ENCODE results near the gene ISG20L2.

The ISG20L2 gene

GRCh38 chr1:156742017-156742416, 13.5 kb upstream of the ISG20L2 start:
- H3K27ac ChIP-seq (ENCODE audit: low read depth, low read length) = peak overlapping the region; percentile 89
- no peak overlapping the region for H3K9ac ChIP-seq (ENCODE audit: low read length in 5 of 5)
- H3K4me1 ChIP-seq (ENCODE audit: control insufficient read depth in 5 of 5, insufficient read depth in 5 of 5, low read length in 5 of 5) = peaks cover 3 to 41% (median 35%) of the 10 kb centered on the region in 5 donors
- peaks cover 0 to 45% (median 39%) of the 10 kb centered on the region in 5 donors for H3K36me3 ChIP-seq (ENCODE audit: control insufficient read depth in 5 of 5, insufficient read depth in 5 of 5, low read length in 5 of 5)
- H3K4me3 ChIP-seq (ENCODE audit: low read depth in 1 of 5, low read length in 5 of 5) = no peak overlapping the region
- H3K9me3 ChIP-seq (ENCODE audit: control insufficient read depth in 5 of 5, low read length in 5 of 5) = no peaks in the 10 kb centered on the region
- no peaks in the 10 kb centered on the region for H3K27me3 ChIP-seq (ENCODE audit: control insufficient read depth in 5 of 5, insufficient read depth in 4 of 5, low read length in 5 of 5)

- H3K4me1 ChIP-seq (ENCODE audit: control insufficient read depth in 5 of 5, insufficient read depth in 5 of 5, low read length in 5 of 5) = peaks cover 3 to 37% (median 31%) of the 10 kb centered on the region in 5 donors
- H3K4me3 ChIP-seq (ENCODE audit: low read depth in 1 of 5, low read length in 5 of 5) = peak overlapping the region; percentile 23 to 92 (median 70)
- peak overlapping the region; percentile 31 to 81 (median 53) for H3K9ac ChIP-seq (ENCODE audit: low read length in 5 of 5)
- H3K27me3 ChIP-seq (ENCODE audit: control insufficient read depth in 5 of 5, insufficient read depth in 4 of 5, low read length in 5 of 5) = no peaks in the 10 kb centered on the region
- H3K27ac ChIP-seq (ENCODE audit: low read depth, low read length) = peak overlapping the region; percentile 89
- H3K36me3 ChIP-seq (ENCODE audit: control insufficient read depth in 5 of 5, insufficient read depth in 5 of 5, low read length in 5 of 5) = peaks cover 0 to 50% (median 43%) of the 10 kb centered on the region in 5 donors
- no peaks in the 10 kb centered on the region for H3K9me3 ChIP-seq (ENCODE audit: control insufficient read depth in 5 of 5, low read length in 5 of 5)
Measured at GRCh38 chr1:156741481-156741983, 13.0 kb upstream of the ISG20L2 start.

GRCh38 chr1:156740741-156741480, 12.3 kb upstream of the ISG20L2 start, which contains the start of gene MRPL24:
TSS of gene MRPL24 (minus strand) at chr1:156741088. CDS start at chr1:156738704, 2,384 bp downstream.
- H3K9me3 ChIP-seq (ENCODE audit: control insufficient read depth in 5 of 5, low read length in 5 of 5) = no peaks in the 10 kb centered on the region
- H3K4me1 ChIP-seq (ENCODE audit: control insufficient read depth in 5 of 5, insufficient read depth in 5 of 5, low read length in 5 of 5) = peaks cover 3 to 31% (median 25%) of the 10 kb centered on the region in 5 donors
- H3K27me3 ChIP-seq (ENCODE audit: control insufficient read depth in 5 of 5, insufficient read depth in 4 of 5, low read length in 5 of 5) = no peaks in the 10 kb centered on the region
- peak within 1 kb of the TSS; percentile 85 to 92 (median 88) for H3K9ac ChIP-seq (ENCODE audit: low read length in 5 of 5)
- peaks cover 0 to 56% (median 48%) of the 10 kb centered on the region in 5 donors for H3K36me3 ChIP-seq (ENCODE audit: control insufficient read depth in 5 of 5, insufficient read depth in 5 of 5, low read length in 5 of 5)
- peak within 1 kb of the TSS; percentile 70 to 92 (median 88) for H3K4me3 ChIP-seq (ENCODE audit: low read depth in 1 of 5, low read length in 5 of 5)
- peak within 1 kb of the TSS; percentile 89 for H3K27ac ChIP-seq (ENCODE audit: low read depth, low read length)

- no peaks in the 10 kb centered on the region for H3K27me3 ChIP-seq (ENCODE audit: control insufficient read depth in 5 of 5, insufficient read depth in 4 of 5, low read length in 5 of 5)
- peak overlapping the region; percentile 70 to 92 (median 88) for H3K4me3 ChIP-seq (ENCODE audit: low read depth in 1 of 5, low read length in 5 of 5)
- H3K36me3 ChIP-seq (ENCODE audit: control insufficient read depth in 5 of 5, insufficient read depth in 5 of 5, low read length in 5 of 5) = peaks cover 0 to 61% (median 52%) of the 10 kb centered on the region in 5 donors
- H3K27ac ChIP-seq (ENCODE audit: low read depth, low read length) = peak overlapping the region; percentile 89
- peak overlapping the region; percentile 85 to 92 (median 88) for H3K9ac ChIP-seq (ENCODE audit: low read length in 5 of 5)
- H3K4me1 ChIP-seq (ENCODE audit: control insufficient read depth in 5 of 5, insufficient read depth in 5 of 5, low read length in 5 of 5) = peaks cover 3 to 25% (median 19%) of the 10 kb centered on the region in 5 donors
- H3K9me3 ChIP-seq (ENCODE audit: control insufficient read depth in 5 of 5, low read length in 5 of 5) = no peaks in the 10 kb centered on the region
Measured at GRCh38 chr1:156740237-156740740, 11.7 kb upstream of the ISG20L2 start.

GRCh38 chr1:156738916-156739315, 10.3 kb upstream of the ISG20L2 start:
- peaks cover 0 to 54% (median 45%) of the 10 kb centered on the region in 5 donors for H3K36me3 ChIP-seq (ENCODE audit: control insufficient read depth in 5 of 5, insufficient read depth in 5 of 5, low read length in 5 of 5)
- H3K27me3 ChIP-seq (ENCODE audit: control insufficient read depth in 5 of 5, insufficient read depth in 4 of 5, low read length in 5 of 5) = no peaks in the 10 kb centered on the region
- H3K4me1 ChIP-seq (ENCODE audit: control insufficient read depth in 5 of 5, insufficient read depth in 5 of 5, low read length in 5 of 5) = peaks cover 3 to 18% (median 16%) of the 10 kb centered on the region in 5 donors

GRCh38 chr1:156738407-156738806, 9.8 kb upstream of the ISG20L2 start:
- H3K4me1 ChIP-seq (ENCODE audit: control insufficient read depth in 5 of 5, insufficient read depth in 5 of 5, low read length in 5 of 5) = peaks cover 3 to 18% (median 16%) of the 10 kb centered on the region in 5 donors
- H3K27me3 ChIP-seq (ENCODE audit: control insufficient read depth in 5 of 5, insufficient read depth in 4 of 5, low read length in 5 of 5) = no peaks in the 10 kb centered on the region
- peaks cover 0 to 54% (median 45%) of the 10 kb centered on the region in 5 donors for H3K36me3 ChIP-seq (ENCODE audit: control insufficient read depth in 5 of 5, insufficient read depth in 5 of 5, low read length in 5 of 5)
- H3K4me3 ChIP-seq (ENCODE audit: low read depth in 1 of 5, low read length in 5 of 5) = no peak overlapping the region
- H3K9ac ChIP-seq (ENCODE audit: low read length in 5 of 5) = peak overlapping the region in 1 of 5 donors; percentile 31
- no peak overlapping the region for H3K27ac ChIP-seq (ENCODE audit: low read depth, low read length)
- no peaks in the 10 kb centered on the region for H3K9me3 ChIP-seq (ENCODE audit: control insufficient read depth in 5 of 5, low read length in 5 of 5)

More at GRCh38 chr1:156738916-156739315, 10.3 kb upstream of the ISG20L2 start:
- H3K4me3 ChIP-seq (ENCODE audit: low read depth in 1 of 5, low read length in 5 of 5) = no peak overlapping the region
- H3K9me3 ChIP-seq (ENCODE audit: control insufficient read depth in 5 of 5, low read length in 5 of 5) = no peaks in the 10 kb centered on the region
- H3K9ac ChIP-seq (ENCODE audit: low read length in 5 of 5) = peak overlapping the region in 1 of 5 donors; percentile 31
- no peak overlapping the region for H3K27ac ChIP-seq (ENCODE audit: low read depth, low read length)

GRCh38 chr1:156733989-156734584, 5.5 kb upstream of the ISG20L2 start:
- H3K27me3 ChIP-seq (ENCODE audit: control insufficient read depth in 5 of 5, insufficient read depth in 4 of 5, low read length in 5 of 5) = no peaks in the 10 kb centered on the region
- H3K36me3 ChIP-seq (ENCODE audit: control insufficient read depth in 5 of 5, insufficient read depth in 5 of 5, low read length in 5 of 5) = peaks cover 0 to 58% (median 47%) of the 10 kb centered on the region in 5 donors
- H3K27ac ChIP-seq (ENCODE audit: low read depth, low read length) = no peak overlapping the region
- no peaks in the 10 kb centered on the region for H3K9me3 ChIP-seq (ENCODE audit: control insufficient read depth in 5 of 5, low read length in 5 of 5)
- no peak overlapping the region for H3K4me3 ChIP-seq (ENCODE audit: low read depth in 1 of 5, low read length in 5 of 5)
- H3K9ac ChIP-seq (ENCODE audit: low read length in 5 of 5) = no peak overlapping the region
- H3K4me1 ChIP-seq (ENCODE audit: control insufficient read depth in 5 of 5, insufficient read depth in 5 of 5, low read length in 5 of 5) = peaks cover 0 to 9% (median 8%) of the 10 kb centered on the region in 5 donors

GRCh38 chr1:156727926-156728598, 504 bp downstream of the ISG20L2 start, which contains the start of gene METTL25B:
TSS of gene METTL25B (plus strand) at chr1:156728469. CDS start at chr1:156729105, 636 bp downstream.
- Histone ChIP-seq H3K36me3 (ENCODE audit: control insufficient read depth in 5 of 5, insufficient read depth in 5 of 5, low read length in 5 of 5) (peaks cover 8 to 35% (median 23%) of the 10 kb centered on the region in 5 donors), H3K4me1 (ENCODE audit: control insufficient read depth in 5 of 5, insufficient read depth in 5 of 5, low read length in 5 of 5) (peaks cover 21 to 47% (median 44%) of the 10 kb centered on the region in 5 donors), H3K9me3 (ENCODE audit: control insufficient read depth in 5 of 5, low read length in 5 of 5) (no peaks in the 10 kb centered on the region), H3K4me3 (ENCODE audit: low read depth in 1 of 5, low read length in 5 of 5) (peak within 1 kb of the TSS; percentile 81 to 99 (median 97)), H3K9ac (ENCODE audit: low read length in 5 of 5) (peak within 1 kb of the TSS; percentile 81 to 91 (median 88)), H3K27me3 (ENCODE audit: control insufficient read depth in 5 of 5, insufficient read depth in 4 of 5, low read length in 5 of 5) (no peaks in the 10 kb centered on the region), H3K27ac (ENCODE audit: low read depth, low read length) (peak within 1 kb of the TSS; percentile 94)

GRCh38 chr1:156727492-156727891, 1.1 kb downstream of the ISG20L2 start:
- Histone ChIP-seq H3K4me3 (ENCODE audit: low read depth in 1 of 5, low read length in 5 of 5) (peak overlapping the region; percentile 81 to 99 (median 97)), H3K4me1 (ENCODE audit: control insufficient read depth in 5 of 5, insufficient read depth in 5 of 5, low read length in 5 of 5) (peaks cover 21 to 47% (median 44%) of the 10 kb centered on the region in 5 donors), H3K9me3 (ENCODE audit: control insufficient read depth in 5 of 5, low read length in 5 of 5) (no peaks in the 10 kb centered on the region), H3K36me3 (ENCODE audit: control insufficient read depth in 5 of 5, insufficient read depth in 5 of 5, low read length in 5 of 5) (peaks cover 11 to 36% (median 23%) of the 10 kb centered on the region in 5 donors), H3K9ac (ENCODE audit: low read length in 5 of 5) (peak overlapping the region; percentile 73 to 91 (median 88)), H3K27me3 (ENCODE audit: control insufficient read depth in 5 of 5, insufficient read depth in 4 of 5, low read length in 5 of 5) (no peaks in the 10 kb centered on the region), H3K27ac (ENCODE audit: low read depth, low read length) (peak overlapping the region; percentile 83)

All from subcutaneous abdominal adipose tissue (tissue), 5 donors.